Upper lobe of left lung (tissue), 6 donors: Measurements from ENCODE around the gene RNF5. TPM values are rescaled to one million over a fixed set of nuclear protein-coding genes. Genes with fewer than 3 reads are reported as not detected.
"Not testable (repeated sequence)": the region's sequence is repeated elsewhere in the genome, so short reads cannot be mapped to it uniquely, and the experiment has no call there.

Experiments
- ATAC-seq, 2 donors: fragments of 200-7000 bp; cut with Tn5 transposase; one replicate each; pipeline ENCODE4 v1.9.1; 2022; ENCODE audit warnings: mild to moderate bottlenecking in 2 of 2, moderate library complexity in 2 of 2; ENCODE audit not compliant: low FRiP score in 2 of 2
- DNase-seq, 2 donors: peaks; one replicate each; pipeline ENCODE4 v3.0.0-alpha.2; 2019 to 2020
- H3K27ac ChIP-seq, 4 donors: fragments of 200-600 bp; sonication (generic); one replicate each; pipeline ENCODE4 v1.5.1; 2016 to 2019
- H3K27me3 ChIP-seq, 4 donors: fragments of 200-600 bp; sonication (generic); one replicate each; pipeline ENCODE4 v1.5.1; 2017 to 2019
- H3K36me3 ChIP-seq, 4 donors: fragments of 200-600 bp; sonication (generic); one replicate each; pipeline ENCODE4 v1.5.1; 2016 to 2019
- H3K4me1 ChIP-seq, 4 donors: fragments of 200-600 bp; sonication (generic); one replicate each; pipeline ENCODE4 v1.5.1; 2018 to 2019
- H3K4me3 ChIP-seq, 4 donors: fragments of 200-600 bp; sonication (generic); one replicate each; pipeline ENCODE4 v1.5.1; 2017 to 2019; ENCODE audit warnings: mild to moderate bottlenecking in 2 of 4, moderate library complexity in 1 of 4
- H3K9me3 ChIP-seq, 4 donors: fragments of 200-600 bp; sonication (generic); one replicate each; pipeline ENCODE4 v1.5.1; 2018 to 2019
- EP300 ChIP-seq, 4 donors: sonication (generic); formaldehyde crosslinking; IDR thresholded peaks; one replicate each; pipeline ENCODE4 v1.5.1; 2017; ENCODE audit warnings: antibody characterized with exemption in 4 of 4, control low read depth in 2 of 4
- POLR2A ChIP-seq, 4 donors: fragments of 450-650 bp; IDR thresholded peaks; one replicate each; pipeline ENCODE4 v1.5.1; 2016 to 2017; ENCODE audit warnings: antibody characterized with exemption in 4 of 4, mild to moderate bottlenecking in 2 of 4
- POLR2AphosphoS5 ChIP-seq, 2 donors: sonication (generic); formaldehyde crosslinking; IDR thresholded peaks; one replicate each; pipeline ENCODE4 v1.5.1; 2017; ENCODE audit warnings: antibody characterized with exemption in 2 of 2
- WGBS, 2 donors: methylation state at CpG; one replicate each; pipeline ENCODE4 v1.1.5; 2017 to 2018; 5-methylcytosine and 5-hydroxymethylcytosine counted together
- total RNA-seq, 6 donors: library from RNA; depleted of rRNA in 4 of 6; stranded (reverse); fragments of >200 nt in 4 of 6; gene quantifications; one replicate each; pipeline versions ENCODE4 v1.1.0 to v1.2.1, GENCODE V29; 2016 to 2021
- TF ChIP-seq, protein P1 (sequence below), 6 experiments: fragments of 450-650 bp in 4 of 6; fragments of 200-600 bp in 2 of 6; sonication (generic) in 2 of 6; IDR thresholded peaks; one replicate each; pipeline ENCODE4 v1.5.1; 2016 to 2019; ENCODE audit warnings: antibody characterized with exemption in 6 of 6
- donor health status: DM: no; HTN: no; CAD: no; lungs with moderate emphysema.
- donor health status: DM: no; HTN: yes; CAD: no; lungs with severe emphysema.

RNF5 gene
- total RNA-seq, 6 donors from 2014 or later: 23.0 to 73.6 (median 59.1) TPM

DNA sequence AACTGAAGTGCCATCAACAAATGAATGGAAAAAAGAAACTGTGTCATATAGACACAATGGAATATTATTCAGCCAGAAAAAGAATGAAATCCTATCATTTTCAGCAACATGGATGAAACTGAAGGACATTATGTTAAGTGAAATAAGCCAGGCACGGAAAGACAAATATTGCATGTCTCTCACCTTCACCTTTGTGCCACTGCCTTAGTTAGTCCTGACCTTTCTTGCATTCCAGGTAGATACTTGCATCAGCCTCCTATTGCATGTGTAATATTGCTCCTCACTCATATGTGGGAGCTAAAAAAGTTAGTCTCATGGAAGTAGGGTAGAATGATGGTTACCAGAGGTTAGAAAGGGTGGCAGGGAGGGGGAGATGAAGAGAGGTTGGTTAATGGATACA is 30.8 kb downstream of the RNF5 start:
- Histone ChIP-seq H3K4me3 (no peak overlapping the region), H3K27me3 (no peaks in the 10 kb centered on the region), H3K27ac (no peak overlapping the region), H3K9me3 (no peaks in the 10 kb centered on the region), H3K36me3 (peaks cover 0 to 38% (median 5%) of the 10 kb centered on the region in 4 donors), H3K4me1 (no peaks in the 10 kb centered on the region)
- ATAC-seq: no peak
- DNase-seq: no peak
- 89 to 92% methylated on average over 1 of the region's 1 CpG for WGBS, 2 donors
- no peak for TF ChIP-seq POLR2AphosphoS5 (IDR thresholded peaks at IDR 0.05)
- no peak for TF ChIP-seq POLR2A (IDR thresholded peaks at IDR 0.05)
- TF ChIP-seq, protein P1, sequence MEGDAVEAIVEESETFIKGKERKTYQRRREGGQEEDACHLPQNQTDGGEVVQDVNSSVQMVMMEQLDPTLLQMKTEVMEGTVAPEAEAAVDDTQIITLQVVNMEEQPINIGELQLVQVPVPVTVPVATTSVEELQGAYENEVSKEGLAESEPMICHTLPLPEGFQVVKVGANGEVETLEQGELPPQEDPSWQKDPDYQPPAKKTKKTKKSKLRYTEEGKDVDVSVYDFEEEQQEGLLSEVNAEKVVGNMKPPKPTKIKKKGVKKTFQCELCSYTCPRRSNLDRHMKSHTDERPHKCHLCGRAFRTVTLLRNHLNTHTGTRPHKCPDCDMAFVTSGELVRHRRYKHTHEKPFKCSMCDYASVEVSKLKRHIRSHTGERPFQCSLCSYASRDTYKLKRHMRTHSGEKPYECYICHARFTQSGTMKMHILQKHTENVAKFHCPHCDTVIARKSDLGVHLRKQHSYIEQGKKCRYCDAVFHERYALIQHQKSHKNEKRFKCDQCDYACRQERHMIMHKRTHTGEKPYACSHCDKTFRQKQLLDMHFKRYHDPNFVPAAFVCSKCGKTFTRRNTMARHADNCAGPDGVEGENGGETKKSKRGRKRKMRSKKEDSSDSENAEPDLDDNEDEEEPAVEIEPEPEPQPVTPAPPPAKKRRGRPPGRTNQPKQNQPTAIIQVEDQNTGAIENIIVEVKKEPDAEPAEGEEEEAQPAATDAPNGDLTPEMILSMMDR (IDR thresholded peaks at IDR 0.05): no peak
- no peak for TF ChIP-seq EP300 (IDR thresholded peaks at IDR 0.05)

DNA sequence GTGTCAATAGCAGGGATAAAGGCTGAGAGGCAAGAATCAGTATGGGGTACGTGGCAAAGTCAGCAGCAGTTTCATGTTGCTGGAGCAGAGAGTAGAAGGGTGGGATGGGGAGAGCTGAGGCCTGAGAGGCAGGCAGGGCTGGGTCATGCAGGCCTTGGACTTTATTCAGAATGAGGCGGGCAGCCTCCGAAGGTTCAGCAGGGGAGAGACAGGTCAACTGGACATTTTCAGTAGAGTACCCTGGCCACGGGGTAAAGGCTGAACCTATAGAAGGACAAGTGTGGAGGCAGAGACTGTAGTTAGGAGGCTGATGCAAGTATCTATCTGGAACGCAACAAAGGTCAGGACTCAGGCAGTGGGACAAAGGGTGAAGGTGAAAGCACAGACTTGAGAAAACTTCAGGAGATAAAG is 32.0 kb downstream of the RNF5 start:
- ATAC-seq (no peak), DNase-seq (no peak)
- Histone ChIP-seq H3K27me3 (no peaks in the 10 kb centered on the region), H3K36me3 (peaks cover 0 to 41% (median 8%) of the 10 kb centered on the region in 4 donors), H3K4me3 (no peak overlapping the region), H3K4me1 (no peaks in the 10 kb centered on the region), H3K27ac (no peak overlapping the region), H3K9me3 (no peaks in the 10 kb centered on the region)
- TF ChIP-seq POLR2AphosphoS5 (IDR thresholded peaks at IDR 0.05): no peak
- TF ChIP-seq EP300 (IDR thresholded peaks at IDR 0.05): no peak
- TF ChIP-seq, protein P1 (IDR thresholded peaks at IDR 0.05): no peak
- no peak for TF ChIP-seq POLR2A (IDR thresholded peaks at IDR 0.05)
- 86 to 87% methylated on average over 5 of the region's 5 CpGs for WGBS, 2 donors

DNA sequence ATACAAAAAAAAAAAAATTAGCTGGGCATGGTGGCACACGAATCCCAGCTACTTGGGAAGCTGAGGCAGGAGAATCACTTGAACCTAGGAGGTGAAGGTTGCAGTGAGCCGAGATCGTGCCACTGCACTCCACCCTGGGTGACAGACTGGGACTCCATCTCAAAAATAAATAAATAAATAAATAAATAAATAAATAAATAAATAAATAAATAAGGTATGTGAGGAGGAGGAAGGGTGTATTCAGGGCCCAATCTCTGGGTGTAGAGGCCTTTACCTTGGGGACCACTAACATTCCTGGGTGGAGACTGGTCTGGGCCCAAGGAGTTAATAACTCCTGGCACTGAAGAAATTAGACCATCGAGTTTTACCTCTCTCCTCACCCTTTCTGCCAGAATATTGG is 33.2 kb downstream of the RNF5 start:
- not testable (repeated sequence) for H3K9me3 ChIP-seq, H3K4me3 ChIP-seq, H3K4me1 ChIP-seq, ATAC-seq, H3K27ac ChIP-seq, H3K27me3 ChIP-seq, DNase-seq
- H3K36me3 ChIP-seq: peaks cover 0 to 48% (median 8%) of the 10 kb centered on the region in 4 donors
- 79 to 85% methylated on average over 4 of the region's 4 CpGs for WGBS, 2 donors

DNA sequence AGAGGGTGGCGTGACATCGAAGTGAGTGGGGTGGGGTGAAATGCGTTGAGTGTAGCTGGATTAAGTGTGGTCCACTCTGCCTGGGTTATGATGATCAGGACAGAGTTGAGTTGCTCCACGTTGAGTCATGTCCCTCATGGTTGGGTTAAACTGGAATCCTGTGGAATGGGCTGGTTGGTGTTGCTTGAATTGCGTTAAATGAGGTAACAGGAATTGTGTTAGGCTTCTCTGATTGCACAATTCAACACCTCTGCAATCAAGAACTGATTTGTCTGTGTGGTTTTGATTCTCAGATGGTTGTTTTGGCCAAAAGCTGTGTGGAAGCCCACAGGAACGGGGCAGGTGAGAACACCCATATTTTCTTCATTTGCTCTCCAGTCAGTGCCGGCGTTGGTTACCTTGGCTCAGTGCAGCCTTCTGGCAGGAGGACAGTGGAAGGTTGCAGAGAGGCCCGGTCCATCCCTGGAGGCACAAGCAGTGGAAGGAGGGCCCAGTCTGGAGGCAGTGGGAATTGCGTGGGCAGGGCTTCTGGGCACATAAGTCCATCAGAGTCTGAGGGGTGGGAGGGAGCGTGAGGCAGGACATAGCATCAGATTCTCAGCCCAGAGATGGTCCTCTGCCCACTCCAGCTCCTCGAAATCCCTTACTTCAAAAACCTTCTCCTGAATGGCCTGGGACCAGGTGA is 34.0 kb downstream of the RNF5 start:
- no peaks in the 10 kb centered on the region for H3K27me3 ChIP-seq
- no peaks in the 10 kb centered on the region for H3K4me1 ChIP-seq
- H3K27ac ChIP-seq: peak overlapping the region in 1 of 4 donors; percentile 48
- H3K4me3 ChIP-seq: no peak overlapping the region
- 73 to 83% methylated on average over 12 of the region's 12 CpGs for WGBS, 2 donors
- H3K36me3 ChIP-seq: peaks cover 0 to 56% (median 8%) of the 10 kb centered on the region in 4 donors
- DNase-seq (no peak), ATAC-seq (no peak)
- no peaks in the 10 kb centered on the region for H3K9me3 ChIP-seq
- TF ChIP-seq POLR2A (IDR thresholded peaks at IDR 0.05) (no peak), POLR2AphosphoS5 (IDR thresholded peaks at IDR 0.05) (no peak), EP300 (IDR thresholded peaks at IDR 0.05) (no peak)
- TF ChIP-seq, protein P1 (IDR thresholded peaks at IDR 0.05): no peak

DNA sequence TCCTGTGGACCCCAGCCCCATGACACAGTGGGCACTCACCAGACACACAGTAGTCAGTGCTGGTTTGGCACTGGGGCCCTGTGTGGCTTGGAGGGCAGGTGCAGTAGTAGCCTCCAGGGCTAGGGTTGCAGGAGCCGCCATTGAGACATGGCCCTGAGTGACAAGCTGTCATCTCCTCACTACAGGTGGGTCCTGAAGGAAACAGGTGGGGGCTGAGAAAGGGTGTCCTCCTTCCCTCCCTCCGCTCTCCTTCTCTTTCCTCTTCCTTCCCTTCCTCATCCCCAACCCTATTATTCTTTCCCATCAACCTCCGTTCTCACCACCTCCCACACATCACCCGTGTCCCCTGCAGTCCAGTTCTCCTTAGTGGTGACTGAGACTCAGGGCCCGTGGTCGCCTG is 35.4 kb downstream of the RNF5 start:
- no peaks in the 10 kb centered on the region for H3K27me3 ChIP-seq
- no peak overlapping the region for H3K4me3 ChIP-seq
- WGBS, 2 donors: 92 to 95% methylated on average over 6 of the region's 6 CpGs
- no peaks in the 10 kb centered on the region for H3K4me1 ChIP-seq
- DNase-seq: no peak
- H3K27ac ChIP-seq: no peak overlapping the region
- no peak for ATAC-seq
- peaks cover 0 to 65% (median 12%) of the 10 kb centered on the region in 4 donors for H3K36me3 ChIP-seq
- H3K9me3 ChIP-seq: no peaks in the 10 kb centered on the region
- TF ChIP-seq POLR2AphosphoS5 (IDR thresholded peaks at IDR 0.05) (no peak), EP300 (IDR thresholded peaks at IDR 0.05) (no peak), POLR2A (IDR thresholded peaks at IDR 0.05) (no peak)
- TF ChIP-seq, protein P1 (IDR thresholded peaks at IDR 0.05): no peak
